GM21529 (cell line): ENCODE data around the gene DDTL.
"Not testable (repeated sequence)": the region's sequence is repeated elsewhere in the genome, so short reads cannot be mapped to it uniquely, and the experiment has no call there.

ENCODE experiments used
- ATAC-seq: cut with Tn5 transposase; IDR thresholded peaks from one replicate; pipeline ENCODE4 v1.9.1; 2021; ENCODE audit not compliant: unreplicated experiment

DDTL gene

GRCh38 chr22:23966568-23966967 lies at the start of gene DDTL:
Gene DDTL (plus strand): TSS chr22:23966888. CDS start chr22:23966915, 27 bp downstream.
- ATAC-seq = peak; percentile 90

DNA sequence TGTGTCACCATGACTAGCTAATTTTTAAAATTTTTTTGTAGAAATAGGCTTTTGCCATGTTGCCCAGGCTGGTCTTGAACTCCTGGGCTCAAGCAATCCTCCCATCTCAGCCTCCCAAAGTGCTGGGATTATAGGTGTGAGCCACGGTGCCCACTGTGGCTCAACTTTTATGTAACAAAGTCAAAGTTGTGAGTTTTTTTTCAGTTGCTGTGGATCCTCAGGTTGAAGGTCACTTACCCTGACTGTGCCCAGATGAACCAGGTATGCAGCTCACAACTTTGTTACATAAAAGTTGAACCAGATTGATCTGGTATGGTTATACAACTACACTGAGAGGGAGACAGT lies 46.4 kb upstream of the DDTL start:
- not testable (repeated sequence) for ATAC-seq

- ATAC-seq = not testable (repeated sequence)
Measured at GRCh38 chr22:23921586-23922201, 45.0 kb upstream of the DDTL start.

DNA sequence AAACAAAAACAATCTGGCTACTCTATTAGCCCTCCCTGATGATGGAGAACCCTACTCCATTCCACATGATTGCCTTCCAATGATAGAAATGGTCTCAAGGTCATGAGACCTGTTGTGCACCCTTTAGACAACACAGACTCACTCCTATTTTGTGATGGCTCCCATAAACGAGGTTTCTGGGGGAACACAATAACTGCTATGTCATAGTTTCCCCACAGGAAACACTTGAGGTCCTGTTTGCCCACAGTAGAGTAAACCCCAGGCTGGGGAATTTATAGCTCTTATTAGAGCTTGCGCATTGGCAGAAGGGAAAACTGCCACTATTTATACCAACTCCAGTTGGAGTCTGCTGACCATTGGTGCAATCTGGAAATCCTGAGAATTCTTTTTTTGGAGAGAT lies 43.8 kb upstream of the DDTL start:
- no peak for ATAC-seq

DNA sequence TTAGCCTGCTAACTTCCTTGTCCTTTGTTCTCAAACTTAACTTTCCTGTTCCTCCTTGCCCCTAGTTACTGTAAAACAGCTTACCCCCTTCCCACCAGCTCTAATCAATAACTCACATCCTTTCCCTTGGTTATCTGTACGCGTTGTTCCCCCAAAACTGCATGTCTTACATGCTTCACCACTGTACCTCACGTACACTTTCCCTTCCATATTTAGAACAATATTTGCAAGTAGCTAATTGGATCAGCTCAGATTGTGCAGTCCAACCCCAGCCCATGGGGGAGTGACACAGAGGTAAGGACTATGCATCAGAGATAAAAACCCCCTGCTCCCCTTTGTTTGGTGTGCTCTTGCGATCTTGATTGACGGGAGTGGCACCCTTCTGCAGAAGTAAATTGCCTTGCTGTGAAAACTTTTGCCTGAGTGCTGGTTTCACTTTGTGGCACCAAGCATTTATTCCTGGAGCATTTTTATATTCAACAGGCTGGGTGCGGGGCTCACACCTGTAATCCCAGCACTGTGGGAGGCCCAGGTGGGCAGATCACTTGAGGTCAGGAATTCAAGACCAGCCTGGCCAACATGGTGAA lies 41.6 kb upstream of the DDTL start:
- no peak for ATAC-seq

- no peak for ATAC-seq
Measured at GRCh38 chr22:23926561-23926960, 40.1 kb upstream of the DDTL start.

- ATAC-seq = no peak
Measured at GRCh38 chr22:23938328-23939016, 28.2 kb upstream of the DDTL start.

- no peak for ATAC-seq
Measured at GRCh38 chr22:23939017-23939357, 27.7 kb upstream of the DDTL start.

- not testable (repeated sequence) for ATAC-seq
Measured at GRCh38 chr22:23940166-23940565, 26.5 kb upstream of the DDTL start.

- not testable (repeated sequence) for ATAC-seq
Measured at GRCh38 chr22:23947391-23947790, 19.3 kb upstream of the DDTL start.

DNA sequence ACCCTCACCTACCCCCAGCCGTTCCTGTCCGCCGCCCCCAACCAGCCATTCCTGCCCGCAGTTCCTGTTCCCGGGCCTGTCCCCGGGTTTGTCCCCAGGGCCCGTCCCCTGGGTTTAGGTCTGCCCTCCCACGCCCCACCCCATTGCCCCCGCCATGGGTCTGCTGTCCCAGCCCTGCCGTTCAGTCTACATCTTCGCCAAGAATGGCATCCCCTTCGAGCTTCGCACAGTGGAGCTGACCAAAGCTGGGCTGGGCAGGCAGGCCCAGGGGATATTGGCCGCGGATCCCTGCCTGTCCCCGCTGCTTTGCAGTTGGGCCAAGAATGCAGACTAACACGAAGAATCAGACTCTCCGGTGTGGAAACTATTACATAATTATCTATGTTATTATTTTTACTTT lies 16.9 kb upstream of the DDTL start:
- ATAC-seq = not testable (repeated sequence)

- ATAC-seq = not testable (repeated sequence)
Measured at GRCh38 chr22:23951383-23951782, 15.3 kb upstream of the DDTL start.

GRCh38 chr22:23952794-23953405 lies 13.8 kb upstream of the DDTL start:
- ATAC-seq = not testable (repeated sequence)

GRCh38 chr22:23953485-23953884 lies 13.2 kb upstream of the DDTL start:
- ATAC-seq = not testable (repeated sequence)

- ATAC-seq = not testable (repeated sequence)
Measured at GRCh38 chr22:23954193-23954990, 12.3 kb upstream of the DDTL start.

- ATAC-seq = not testable (repeated sequence)
Measured at GRCh38 chr22:23954991-23955305, 11.7 kb upstream of the DDTL start.

GRCh38 chr22:23955886-23956285 lies 10.8 kb upstream of the DDTL start:
- ATAC-seq = not testable (repeated sequence)

- ATAC-seq = not testable (repeated sequence)
Measured at GRCh38 chr22:23956301-23956900, 10.3 kb upstream of the DDTL start.

DNA sequence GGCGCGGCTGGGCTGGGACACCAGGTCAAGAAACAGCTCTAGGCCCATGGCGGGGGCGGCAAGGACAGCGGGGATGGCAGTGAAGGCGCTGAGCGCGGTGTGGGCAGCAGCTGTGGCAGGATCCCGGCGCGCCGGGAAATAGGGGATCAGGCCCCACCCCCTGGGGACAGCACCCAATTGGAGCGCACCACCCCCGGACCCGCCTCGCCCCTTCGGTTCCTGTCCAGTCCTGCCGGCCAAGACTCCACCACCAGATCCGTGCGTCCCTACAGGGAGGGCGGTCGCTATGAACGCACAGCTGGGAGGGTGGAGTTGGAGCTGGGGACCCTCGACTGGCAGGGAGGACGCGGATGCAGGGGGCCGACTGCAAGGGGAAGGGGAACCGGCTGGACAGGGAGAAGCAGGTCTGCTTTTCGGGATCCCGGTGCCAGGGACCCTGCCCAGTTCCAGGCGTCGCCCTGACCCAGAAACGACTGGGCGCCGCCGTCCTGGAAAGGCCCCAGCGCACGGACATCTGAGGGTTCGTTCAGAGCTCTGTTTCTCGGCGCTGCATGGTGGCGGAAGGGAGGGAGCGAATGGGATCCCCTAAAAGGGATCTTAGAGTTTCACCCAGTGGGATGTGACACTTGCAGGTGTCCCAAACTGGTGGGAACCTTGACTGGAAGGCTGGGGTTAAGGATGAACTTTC lies 5.5 kb upstream of the DDTL start, which contains the start of gene GSTT2B:
Gene GSTT2B, minus strand, starts transcription at position 112 of the 688 bp plus-strand sequence. Its CDS starts 64 bp downstream, at position 48.
- ATAC-seq = not testable (repeated sequence)

GRCh38 chr22:23966094-23966493 lies 594 bp upstream of the DDTL start:
- ATAC-seq = peak; percentile 36
